IMR-90 (cell line): Measurements from ENCODE around the gene SLC2A13. TPM values are rescaled to one million over a fixed set of nuclear protein-coding genes. Genes with fewer than 3 reads are reported as not detected.

Experiments
- ATAC-seq: fragments of 200-7000 bp; cut with Tn5 transposase; 2 replicates; pipeline ENCODE4 v1.9.1; 2020; ENCODE audit warnings: low read depth, mild to moderate bottlenecking, moderate library complexity
- BruUV-seq: library from RNA; stranded (reverse); fragments of 400-500 nt; replicated peaks from 2 replicates; lab custom pipeline; 2021; lab: Mats Ljungman, UMichigan
- CTCF ChIA-PET: fragments of 300-600 bp; formaldehyde crosslinking; extraction: SDS; loops from one replicate; lab custom pipeline; 2021; ENCODE audit warnings: antibody characterized with exemption; lab: Yijun Ruan, JAX
- POLR2A ChIA-PET: fragments of 300-600 bp; sonication (Branson Sonifier 250); formaldehyde crosslinking; loops from one replicate; lab custom pipeline; 2022; ENCODE audit warnings: antibody characterized with exemption; ENCODE audit not compliant: unreplicated experiment; lab: Charles Lee
- DNase-seq: peaks from one replicate; pipeline ENCODE4 v3.0.0; 2013
- H2AFZ ChIP-seq: replicated peaks from 2 replicates; pipeline ENCODE3; 2013; ENCODE audit warnings: low read length, mild to moderate bottlenecking; ENCODE audit not compliant: poor library complexity
- H2AK5ac ChIP-seq: 2 replicates; pipeline ENCODE4 v1.6.1; 2013; ENCODE audit warnings: low read depth, low read length, inconsistent platforms
- H2AK9ac ChIP-seq: replicated peaks from 2 replicates; pipeline ENCODE3; 2013; ENCODE audit warnings: mild to moderate bottlenecking, low read depth, low read length, moderate library complexity; ENCODE audit not compliant: poor library complexity
- H2BK120ac ChIP-seq: 2 replicates; pipeline ENCODE4 v1.6.1; 2013; ENCODE audit warnings: low read depth, low read length, inconsistent platforms
- H2BK15ac ChIP-seq: 3 replicates; pipeline ENCODE4 v1.6.1; 2013; ENCODE audit warnings: low read depth, low read length, inconsistent platforms
- H2BK20ac ChIP-seq: 2 replicates; pipeline ENCODE4 v1.6.1; 2013; ENCODE audit warnings: low read depth, mild to moderate bottlenecking, inconsistent platforms, low read length, moderate library complexity
- H2BK5ac ChIP-seq: 2 replicates; pipeline ENCODE4 v1.6.1; 2013; ENCODE audit warnings: mild to moderate bottlenecking, low read depth, low read length, inconsistent platforms; ENCODE audit not compliant: poor library complexity, severe bottlenecking
- H3K14ac ChIP-seq: replicated peaks from 2 replicates; pipeline ENCODE4 v1.6.1; 2013; ENCODE audit warnings: low read depth, low read length, inconsistent platforms
- H3K18ac ChIP-seq: 2 replicates; pipeline ENCODE4 v1.6.1; 2013; ENCODE audit warnings: low read depth, low read length, control low read depth
- H3K23ac ChIP-seq: 2 replicates; pipeline ENCODE4 v1.6.1; 2013; ENCODE audit warnings: low read depth, low read length, inconsistent platforms
- H3K27ac ChIP-seq: 2 replicates; pipeline ENCODE4 v1.5.1; 2013; ENCODE audit warnings: mild to moderate bottlenecking, control low read depth, low read length; ENCODE audit not compliant: insufficient read depth
- H3K27me3 ChIP-seq: 2 replicates; pipeline ENCODE4 v1.6.1; 2013; ENCODE audit warnings: low read length; ENCODE audit not compliant: control insufficient read depth, insufficient read depth
- H3K36me3 ChIP-seq: 2 replicates; pipeline ENCODE4 v1.6.1; 2013; ENCODE audit warnings: low read length, mixed read lengths; ENCODE audit not compliant: control insufficient read depth, insufficient read depth
- H3K4ac ChIP-seq: 2 replicates; pipeline ENCODE4 v1.6.1; 2013; ENCODE audit warnings: low read depth, low read length, inconsistent platforms
- H3K4me1 ChIP-seq: 2 replicates; pipeline ENCODE4 v1.6.1; 2013; ENCODE audit warnings: low read length, mixed read lengths; ENCODE audit not compliant: control insufficient read depth, insufficient read depth
- H3K4me2 ChIP-seq: 2 replicates; pipeline ENCODE4 v1.6.1; 2013; ENCODE audit warnings: low read depth, mild to moderate bottlenecking, control low read depth, low read length, moderate library complexity
- H3K4me3 ChIP-seq: 2 replicates; pipeline ENCODE4 v1.5.1; 2013; ENCODE audit warnings: low read depth, mild to moderate bottlenecking, control low read depth, low read length, moderate library complexity; ENCODE audit not compliant: insufficient read depth
- H3K56ac ChIP-seq: 2 replicates; pipeline ENCODE4 v1.6.1; 2013; ENCODE audit warnings: low read length, inconsistent platforms; ENCODE audit not compliant: insufficient read depth; ENCODE audit errors: extremely low read depth
- H3K79me1 ChIP-seq, 2 experiments: 2 replicates each; pipeline ENCODE4 v1.6.1; 2013; ENCODE audit warnings: low read length in 2 of 2, inconsistent platforms in 1 of 2, low read depth in 1 of 2
- H3K9ac ChIP-seq: 2 replicates; pipeline ENCODE4 v1.6.1; 2013; ENCODE audit warnings: low read depth, low read length, control low read depth
- H3K9me1 ChIP-seq: 2 replicates; pipeline ENCODE4 v1.6.1; 2013; ENCODE audit warnings: low read length, inconsistent platforms; ENCODE audit not compliant: insufficient read depth
- H3K9me3 ChIP-seq: 2 replicates; pipeline ENCODE4 v1.6.1; 2013; ENCODE audit warnings: low read length; ENCODE audit not compliant: control insufficient read depth, insufficient read depth
- H4K20me1 ChIP-seq: 2 replicates; pipeline ENCODE4 v1.6.1; 2013; ENCODE audit warnings: low read length, inconsistent platforms; ENCODE audit not compliant: insufficient read depth
- H4K5ac ChIP-seq: 2 replicates; pipeline ENCODE4 v1.6.1; 2013; ENCODE audit warnings: mild to moderate bottlenecking, low read depth, low read length, control low read depth
- H4K8ac ChIP-seq, 2 experiments: 2 replicates each; pipeline ENCODE4 v1.6.1; 2013; ENCODE audit warnings: low read depth in 2 of 2, low read length in 2 of 2, control low read depth in 1 of 2, inconsistent platforms in 1 of 2
- H4K91ac ChIP-seq: 2 replicates; pipeline ENCODE4 v1.6.1; 2013; ENCODE audit warnings: low read depth, low read length, inconsistent platforms; ENCODE audit not compliant: insufficient read depth
- FOS ChIP-seq: fragments of 150-350 bp; IDR thresholded peaks from 2 replicates; pipeline ENCODE4 v1.6.1; 2016; ENCODE audit warnings: low read depth, low read length
- MAFK ChIP-seq: IDR thresholded peaks from 2 replicates; pipeline ENCODE4 v1.6.1; 2012; ENCODE audit warnings: low read depth, low read length, improper control_type of control experiment
- NFE2L2 ChIP-seq: fragments of 150-350 bp; IDR thresholded peaks from 2 replicates; pipeline ENCODE4 v1.6.1; 2016; ENCODE audit warnings: low read depth, mild to moderate bottlenecking, low read length
- WGBS, 2 experiments: methylation state at CpG; one replicate each; pipeline versions ENCODE4 v1.1.5 to v1.1.7; 2013; ENCODE audit warnings: missing lambda C conversion rate in 2 of 2; ENCODE audit not compliant: insufficient read length in 1 of 2; ENCODE audit errors: extremely low coverage in 2 of 2; 5-methylcytosine and 5-hydroxymethylcytosine counted together
- dilution Hi-C: fragments of 300-500 bp; cut with HindIII; formaldehyde crosslinking; loops from one replicate; pipeline ENCODE4 v1.14.3; 2018; ENCODE audit warnings: low sequenced_read_pairs; ENCODE audit not compliant: unreplicated experiment
- in situ Hi-C: fragments of 300-500 bp; cut with MboI; formaldehyde crosslinking; loops from 3 replicates; pipeline ENCODE4 v1.14.3; 2019; ENCODE audit warnings: low sequenced_read_pairs, inconsistent platforms, mixed read lengths
- intact Hi-C: fragments of 100-400 bp; cut with micrococcal nuclease; formaldehyde crosslinking; loops from 2 replicates; pipeline ENCODE4 v1.10.0; 2022
- polyA plus RNA-seq, 3 experiments: library from polyadenylated mRNA; depleted of rRNA; stranded (reverse); fragments of >200 nt; gene quantifications; 2 replicates each; pipeline ENCODE4 v1.2.3, GENCODE V29; 2012; ENCODE audit warnings: low replicate concordance in 1 of 3
- total RNA-seq: library from RNA; depleted of rRNA; stranded (reverse); fragments of >200 nt; gene quantifications from 2 replicates; pipeline ENCODE4 v1.2.3, GENCODE V29; 2012
- TF ChIP-seq, protein P1 (sequence below): fragments of 150-350 bp; IDR thresholded peaks from 2 replicates; pipeline ENCODE4 v1.6.1; 2017; ENCODE audit warnings: mild to moderate bottlenecking, antibody characterized with exemption, low read length, low read depth
- TF ChIP-seq, protein P2 (sequence below): fragments of 150-350 bp; IDR thresholded peaks from 2 replicates; pipeline ENCODE4 v1.6.1; 2016; ENCODE audit warnings: low read depth, mild to moderate bottlenecking, low read length, moderate library complexity, borderline replicate concordance

SLC2A13 gene
- total and polyA plus RNA-seq, 2 of the 4 experiments (the other 2 are of a cell fraction), result 1.5 to 3.9 TPM

DNA sequence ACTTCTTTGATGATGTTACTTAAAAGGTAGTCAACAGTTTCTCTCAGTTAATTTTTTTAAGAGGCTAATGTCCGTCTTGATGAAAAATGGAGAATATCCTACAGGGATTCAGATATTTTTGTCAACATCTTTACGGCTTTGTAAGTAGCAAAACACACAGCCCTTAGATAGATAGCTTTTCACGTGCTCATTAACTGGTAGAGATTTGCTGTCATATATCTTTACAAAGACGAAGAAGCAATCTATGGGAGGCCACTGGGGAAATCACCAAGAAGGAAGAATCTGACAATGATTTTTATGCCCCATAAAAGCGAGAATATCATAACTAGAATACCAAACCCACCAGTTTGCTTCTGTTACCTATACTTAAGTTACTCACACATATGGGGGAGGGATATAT, 121.2 kb downstream of the SLC2A13 start:
- Histone ChIP-seq H2BK20ac (no peak overlapping the region), H3K9ac (no peak overlapping the region), H3K27ac (no peak overlapping the region), H3K36me3 (no peaks in the 10 kb centered on the region), H2BK120ac (no peak overlapping the region), H4K5ac (no peak overlapping the region), H3K9me1 (no peaks in the 10 kb centered on the region), H3K4me2 (no peak overlapping the region), H3K4me3 (no peak overlapping the region), H2AK9ac (no peak overlapping the region), H3K27me3 (no peaks in the 10 kb centered on the region), H2AK5ac (no peak overlapping the region), H3K4ac (no peak overlapping the region), H3K4me1 (no peaks in the 10 kb centered on the region), H3K23ac (no peak overlapping the region), H3K18ac (no peak overlapping the region), H3K9me3 (no peaks in the 10 kb centered on the region), H4K20me1 (no peaks in the 10 kb centered on the region), H2BK5ac (no peak overlapping the region), H3K79me1 (no peaks in the 10 kb centered on the region; a peak in 1 of 4 replicates), H4K91ac (no peak overlapping the region), H4K8ac (no peak overlapping the region), H3K14ac (no peak overlapping the region), H2BK15ac (no peak overlapping the region), H3K56ac (no peak overlapping the region), H2AFZ (no peak overlapping the region)
- CTCF ChIA-PET, result interaction anchor here (0.8 kb wide), 1 partner anchor 26 kb away, joined by 4 read pairs; no protein-coding TSS in a partner anchor
- in situ Hi-C loops, result loop anchor here (5.0 kb wide), 1 partner anchor 217 kb away; no protein-coding TSS in a partner anchor
- DNase-seq (no peak), ATAC-seq (no peak)
- BruUV-seq, result no TSS peak
- TF ChIP-seq NFE2L2 (no peak), FOS (no peak), MAFK (no peak)
- TF ChIP-seq, protein P1, sequence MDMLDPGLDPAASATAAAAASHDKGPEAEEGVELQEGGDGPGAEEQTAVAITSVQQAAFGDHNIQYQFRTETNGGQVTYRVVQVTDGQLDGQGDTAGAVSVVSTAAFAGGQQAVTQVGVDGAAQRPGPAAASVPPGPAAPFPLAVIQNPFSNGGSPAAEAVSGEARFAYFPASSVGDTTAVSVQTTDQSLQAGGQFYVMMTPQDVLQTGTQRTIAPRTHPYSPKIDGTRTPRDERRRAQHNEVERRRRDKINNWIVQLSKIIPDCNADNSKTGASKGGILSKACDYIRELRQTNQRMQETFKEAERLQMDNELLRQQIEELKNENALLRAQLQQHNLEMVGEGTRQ, result no peak
- TF ChIP-seq, protein P2, sequence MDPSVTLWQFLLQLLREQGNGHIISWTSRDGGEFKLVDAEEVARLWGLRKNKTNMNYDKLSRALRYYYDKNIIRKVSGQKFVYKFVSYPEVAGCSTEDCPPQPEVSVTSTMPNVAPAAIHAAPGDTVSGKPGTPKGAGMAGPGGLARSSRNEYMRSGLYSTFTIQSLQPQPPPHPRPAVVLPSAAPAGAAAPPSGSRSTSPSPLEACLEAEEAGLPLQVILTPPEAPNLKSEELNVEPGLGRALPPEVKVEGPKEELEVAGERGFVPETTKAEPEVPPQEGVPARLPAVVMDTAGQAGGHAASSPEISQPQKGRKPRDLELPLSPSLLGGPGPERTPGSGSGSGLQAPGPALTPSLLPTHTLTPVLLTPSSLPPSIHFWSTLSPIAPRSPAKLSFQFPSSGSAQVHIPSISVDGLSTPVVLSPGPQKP, result no peak
- intact Hi-C loops, result no loop called here
- WGBS, 2 experiments, result no CpG with 5 or more reads among the region's 5 CpGs
- POLR2A ChIA-PET, result no interaction called here
- dilution Hi-C loops, result no loop called here
